SH-SY5Y (cell line): ENCODE results near the gene TGFBR3.

Source experiments
- GATA2 ChIP-seq: IDR thresholded peaks from 2 replicates; pipeline ENCODE4 v1.6.1; 2011; ENCODE audit warnings: mild to moderate bottlenecking, low read depth, low read length
- GATA3 ChIP-seq: IDR thresholded peaks from 2 replicates; pipeline ENCODE4 v1.6.1; 2011; ENCODE audit warnings: low read depth, mild to moderate bottlenecking, low read length, moderate library complexity

DNA sequence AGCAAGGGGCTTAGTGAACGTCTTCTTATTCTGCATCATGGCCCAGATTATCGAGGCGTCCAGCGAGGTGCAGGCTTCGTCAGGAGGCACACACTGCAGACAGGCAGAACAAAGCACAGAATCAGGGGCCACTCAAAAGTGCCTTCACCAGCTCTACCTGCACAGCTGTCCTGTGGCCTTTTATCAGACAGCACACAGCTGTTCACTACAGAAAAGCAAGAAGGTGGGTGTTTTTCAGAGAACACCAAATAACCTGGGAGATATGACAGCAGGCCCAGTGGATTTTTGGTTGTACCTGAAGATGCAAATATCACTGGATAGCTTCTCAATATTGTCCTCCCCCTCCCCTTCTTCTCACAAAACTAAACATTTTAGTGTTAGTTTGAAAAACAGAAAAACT, 177.3 kb downstream of the TGFBR3 start:
- TF ChIP-seq GATA3, result no peak
- no peak for TF ChIP-seq GATA2
